Measurements from ENCODE around the gene ANKK1. TPM values are rescaled to one million over a fixed set of nuclear protein-coding genes. Genes with fewer than 3 reads are reported as not detected.

ANKK1 gene
- total and polyA plus RNA-seq, 4 donors, result 0.01 to 0.08 TPM; not detected in 2

- 61% methylated on average over 3 of the region's 3 CpGs for WGBS
- no peak overlapping the region for H3K9ac ChIP-seq (ENCODE audit: low read depth in 1 of 2, low read length in 2 of 2)
- DNase-seq (ENCODE audit: low spot score), result no peak
Measured at GRCh38 chr11:113376156-113376555, 11.4 kb upstream of the ANKK1 start.

GRCh38 chr11:113377681-113378412 lies 9.7 kb upstream of the ANKK1 start:
- no peaks in the 10 kb centered on the region for H3K9me3 ChIP-seq (ENCODE audit: control insufficient read depth in 4 of 4, low read length in 3 of 4)
- no peaks in the 10 kb centered on the region for H3K27me3 ChIP-seq (ENCODE audit: control insufficient read depth in 4 of 4, insufficient read depth in 4 of 4, low read length in 3 of 4)
- H3K36me3 ChIP-seq (ENCODE audit: control insufficient read depth in 4 of 4, insufficient read depth in 3 of 4, low read depth in 1 of 4, low read length in 3 of 4), result no peaks in the 10 kb centered on the region
- H3K4me3 ChIP-seq (ENCODE audit: low read depth in 1 of 3, low read length in 3 of 3), result no peak overlapping the region
- no peak overlapping the region for H3K27ac ChIP-seq (ENCODE audit: low read depth in 1 of 2, low read length in 2 of 2)
- no peak overlapping the region for H3K9ac ChIP-seq (ENCODE audit: low read depth in 1 of 2, low read length in 2 of 2)
- 71% methylated on average over 7 of the region's 7 CpGs for WGBS
- TF ChIP-seq TAF1 (conservative IDR thresholded peaks at IDR 0.05) (no peak), GABPA (IDR thresholded peaks at IDR 0.05 in 1 of 2, conservative IDR thresholded peaks at IDR 0.05 in 1 of 2) (no peak), FOXA1 (IDR thresholded peaks at IDR 0.05) (no peak), RAD21 (IDR thresholded peaks at IDR 0.05) (no peak), HNF4A (conservative IDR thresholded peaks at IDR 0.05) (no peak), YY1 (IDR thresholded peaks at IDR 0.05) (no peak), JUND (IDR thresholded peaks at IDR 0.05) (no peak)
- H3K4me1 ChIP-seq (ENCODE audit: control insufficient read depth in 4 of 4, insufficient read depth in 4 of 4, low read length in 3 of 4), result no peaks in the 10 kb centered on the region
- no peak for DNase-seq (ENCODE audit: low spot score)

More at GRCh38 chr11:113376156-113376555, 11.4 kb upstream of the ANKK1 start:
- Histone ChIP-seq H3K27me3 (ENCODE audit: control insufficient read depth in 4 of 4, insufficient read depth in 4 of 4, low read length in 3 of 4) (no peaks in the 10 kb centered on the region), H3K27ac (ENCODE audit: low read depth in 1 of 2, low read length in 2 of 2) (no peak overlapping the region), H3K4me1 (ENCODE audit: control insufficient read depth in 4 of 4, insufficient read depth in 4 of 4, low read length in 3 of 4) (no peaks in the 10 kb centered on the region), H3K36me3 (ENCODE audit: control insufficient read depth in 4 of 4, insufficient read depth in 3 of 4, low read depth in 1 of 4, low read length in 3 of 4) (no peaks in the 10 kb centered on the region), H3K9me3 (ENCODE audit: control insufficient read depth in 4 of 4, low read length in 3 of 4) (no peaks in the 10 kb centered on the region), H3K4me3 (ENCODE audit: low read depth in 1 of 3, low read length in 3 of 3) (no peak overlapping the region)
- TF ChIP-seq EGR1 (IDR thresholded peaks at IDR 0.05; ENCODE audit: low read depth in 2 of 2), result no peak
- no peak for TF ChIP-seq MAX (IDR thresholded peaks at IDR 0.05)
- TF ChIP-seq SP1 (IDR thresholded peaks at IDR 0.05), result no peak
- no peak for TF ChIP-seq HNF4G (IDR thresholded peaks at IDR 0.05)

GRCh38 chr11:113378692-113379091 lies 8.9 kb upstream of the ANKK1 start:
- H3K27me3 ChIP-seq (ENCODE audit: control insufficient read depth in 4 of 4, insufficient read depth in 4 of 4, low read length in 3 of 4), result no peaks in the 10 kb centered on the region
- no peak for DNase-seq (ENCODE audit: low spot score)
- TF ChIP-seq EGR1 (IDR thresholded peaks at IDR 0.05; ENCODE audit: low read depth in 2 of 2) (no peak), RAD21 (IDR thresholded peaks at IDR 0.05) (no peak), FOXA2 (IDR thresholded peaks at IDR 0.05) (no peak), HNF4G (IDR thresholded peaks at IDR 0.05) (no peak), SP1 (IDR thresholded peaks at IDR 0.05) (no peak), GABPA (IDR thresholded peaks at IDR 0.05 in 1 of 2, conservative IDR thresholded peaks at IDR 0.05 in 1 of 2) (no peak), ATF3 (IDR thresholded peaks at IDR 0.05) (no peak), FOXA1 (IDR thresholded peaks at IDR 0.05) (no peak), MAX (IDR thresholded peaks at IDR 0.05) (no peak), TAF1 (conservative IDR thresholded peaks at IDR 0.05) (no peak), CTCF (IDR thresholded peaks at IDR 0.05; ENCODE audit: low read depth, low read length, missing input control) (no peak), JUND (IDR thresholded peaks at IDR 0.05) (no peak), REST (IDR thresholded peaks at IDR 0.05) (no peak), RXRA (IDR thresholded peaks at IDR 0.05) (no peak), ZBTB33 (IDR thresholded peaks at IDR 0.05) (no peak), YY1 (IDR thresholded peaks at IDR 0.05) (no peak), HNF4A (conservative IDR thresholded peaks at IDR 0.05) (no peak), NR2F2 (IDR thresholded peaks at IDR 0.05) (no peak)
- H3K27ac ChIP-seq (ENCODE audit: low read depth in 1 of 2, low read length in 2 of 2), result no peak overlapping the region
- no peaks in the 10 kb centered on the region for H3K4me1 ChIP-seq (ENCODE audit: control insufficient read depth in 4 of 4, insufficient read depth in 4 of 4, low read length in 3 of 4)
- WGBS, result 59% methylated on average over 1 of the region's 1 CpG
- H3K36me3 ChIP-seq (ENCODE audit: control insufficient read depth in 4 of 4, insufficient read depth in 3 of 4, low read depth in 1 of 4, low read length in 3 of 4), result no peaks in the 10 kb centered on the region
- no peak overlapping the region for H3K4me3 ChIP-seq (ENCODE audit: low read depth in 1 of 3, low read length in 3 of 3)
- H3K9ac ChIP-seq (ENCODE audit: low read depth in 1 of 2, low read length in 2 of 2), result no peak overlapping the region
- H3K9me3 ChIP-seq (ENCODE audit: control insufficient read depth in 4 of 4, low read length in 3 of 4), result no peaks in the 10 kb centered on the region

All from liver (tissue), 9 donors.